HG03175 (cell line): ENCODE results near the gene COBL.

Experiments
- ATAC-seq: cut with Tn5 transposase; IDR thresholded peaks from one replicate; pipeline ENCODE4 v1.9.1; 2021; ENCODE audit warnings: mild to moderate bottlenecking, moderate library complexity; ENCODE audit not compliant: unreplicated experiment

The COBL gene

DNA sequence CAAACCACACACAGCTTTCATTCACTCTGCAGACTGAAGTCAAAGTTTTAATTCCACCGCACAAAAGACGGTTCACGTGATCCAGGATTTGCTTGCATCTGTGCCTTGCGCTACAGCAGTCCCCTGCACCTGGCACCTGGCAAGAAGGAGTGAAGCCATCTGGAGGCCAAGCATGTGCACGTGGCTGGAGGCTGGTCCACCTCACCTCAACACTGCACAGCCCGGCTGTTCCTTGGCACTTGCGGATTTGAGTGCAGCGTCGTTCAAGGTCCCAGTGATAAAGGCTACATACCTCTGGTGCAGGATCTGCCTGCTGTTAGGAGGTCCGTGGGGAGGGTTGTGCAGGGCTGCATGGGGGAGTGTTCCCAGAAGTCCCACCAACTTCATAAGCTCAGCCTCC lies 285.4 kb downstream of the COBL start:
- no peak for ATAC-seq

DNA sequence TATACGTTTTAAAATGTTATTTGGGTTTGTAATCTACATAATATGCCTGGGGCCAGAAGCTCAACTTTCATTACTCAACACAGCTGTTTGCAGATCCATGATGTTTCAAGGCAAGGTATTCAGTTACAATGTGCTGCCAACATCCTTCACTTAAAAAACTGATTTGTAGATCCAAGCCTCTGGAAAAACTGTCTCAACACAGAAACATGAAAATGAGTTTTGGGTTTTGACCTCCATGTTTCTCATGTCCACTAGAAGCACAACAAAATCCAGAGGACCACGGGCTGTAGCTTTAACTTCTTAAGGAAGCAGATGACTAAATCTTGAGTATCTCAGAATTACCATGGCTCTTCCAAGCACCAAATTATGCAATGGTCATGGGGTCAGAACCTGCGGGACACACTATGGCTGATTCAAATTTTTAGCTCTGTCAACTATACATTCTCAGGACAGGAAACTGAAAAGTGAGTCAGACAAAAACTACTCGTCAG lies 286.9 kb downstream of the COBL start:
- no peak for ATAC-seq

DNA sequence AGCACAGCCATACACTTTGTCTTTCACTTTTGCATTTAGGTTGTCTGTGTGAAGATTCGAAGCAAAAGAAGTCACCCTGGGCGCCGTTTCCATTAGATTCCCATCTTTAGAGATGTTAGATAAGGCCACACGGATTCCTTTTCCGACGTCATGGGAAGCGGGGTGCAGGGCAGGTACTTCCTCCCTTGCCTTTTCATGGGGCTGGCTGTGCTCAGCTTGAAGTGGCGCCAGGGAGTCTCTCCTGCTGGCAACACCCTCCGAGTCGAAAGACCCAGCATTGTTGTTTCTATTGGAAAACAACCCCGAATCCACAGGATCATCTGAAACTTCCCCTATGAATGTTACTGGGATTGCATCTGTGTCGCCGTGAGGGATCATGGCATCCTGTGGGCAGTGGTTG lies 287.5 kb downstream of the COBL start:
- ATAC-seq = no peak

DNA sequence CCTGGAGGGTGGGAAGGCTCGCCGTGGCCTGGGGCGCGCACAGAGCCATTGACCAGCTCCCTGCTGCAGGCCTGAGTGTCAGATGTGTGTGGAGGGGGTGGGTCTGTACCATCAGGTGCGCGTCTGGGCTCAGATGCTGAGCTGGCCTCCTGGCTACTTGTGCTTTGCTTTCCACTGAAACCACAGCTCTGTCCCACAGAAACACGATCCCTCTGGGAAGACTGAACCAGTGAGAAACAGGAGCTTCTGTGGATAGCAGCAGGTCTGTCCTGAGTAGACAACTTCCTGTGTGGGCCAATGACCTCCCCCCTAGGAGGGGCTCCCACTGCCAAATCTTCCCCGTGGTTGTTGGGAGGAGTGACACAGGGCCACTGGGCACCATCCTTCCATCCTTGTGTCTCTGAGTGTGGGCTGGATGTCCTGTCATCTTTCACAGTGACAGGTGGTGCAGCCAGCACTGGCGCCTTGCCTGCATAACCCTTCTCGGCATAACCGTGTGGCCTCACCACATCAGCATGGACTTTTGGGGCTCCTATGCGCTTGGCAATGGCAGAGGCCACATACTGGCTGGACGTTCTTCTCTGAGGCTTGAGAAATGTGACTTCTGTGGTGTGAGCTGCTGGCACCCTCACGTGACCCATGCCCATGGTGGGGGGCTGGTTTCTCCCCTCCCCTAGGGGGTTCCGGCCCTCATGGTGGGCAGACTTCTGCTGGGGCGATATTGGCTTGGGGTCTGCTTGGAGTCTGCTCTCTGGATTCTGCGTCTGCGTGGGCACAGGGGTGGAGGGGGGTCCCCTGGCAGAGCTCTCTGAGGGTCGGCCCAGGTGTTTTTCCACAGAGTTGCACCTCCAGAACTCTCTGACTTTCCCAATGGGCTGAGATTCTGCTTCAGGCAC lies 288.4 kb downstream of the COBL start:
- ATAC-seq = no peak

- ATAC-seq = no peak
These were observed 289.3 kb downstream of the COBL start for GRCh38 chr7:51027106-51027934.

DNA sequence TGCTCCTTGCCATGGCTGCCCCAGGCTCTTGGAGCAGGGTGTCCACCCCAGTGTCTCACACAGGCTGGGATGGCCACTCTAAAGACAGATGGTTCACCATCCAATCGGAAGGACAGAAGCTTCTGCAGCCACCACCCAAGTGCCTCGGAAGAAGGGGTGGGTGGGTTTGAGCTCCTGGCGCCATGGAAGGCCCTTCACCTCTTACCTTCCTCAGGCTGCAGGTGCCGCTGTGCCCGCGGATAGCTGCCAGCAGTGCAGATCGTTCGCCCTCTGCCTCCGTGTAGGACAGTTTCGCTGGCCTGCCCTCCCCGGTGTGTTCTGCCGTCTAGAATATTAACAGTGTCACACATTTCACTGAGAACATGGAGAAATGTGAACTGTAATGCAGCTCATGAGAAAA lies 290.3 kb downstream of the COBL start:
- no peak for ATAC-seq

- ATAC-seq = no peak
These were observed 290.9 kb downstream of the COBL start for GRCh38 chr7:51025668-51026067.

DNA sequence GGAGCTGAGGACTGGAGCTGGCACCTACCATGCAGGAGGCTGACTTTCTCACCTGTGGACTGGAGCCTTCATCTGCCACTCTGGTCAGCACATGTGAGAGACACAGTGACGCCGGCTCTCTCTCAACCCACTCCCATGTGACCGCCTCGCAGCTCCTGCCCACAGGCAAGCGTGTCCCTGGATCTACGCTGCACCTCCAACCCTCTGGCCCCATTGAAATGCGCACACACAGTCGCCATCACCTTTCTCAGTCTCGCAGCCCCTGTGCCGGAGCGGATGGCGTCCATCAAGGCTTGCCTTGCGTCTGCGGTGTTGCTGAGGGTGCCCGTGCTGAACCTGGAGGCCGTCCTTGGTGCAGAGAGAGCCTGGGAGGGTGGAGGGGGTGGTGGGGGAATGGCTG lies 291.7 kb downstream of the COBL start:
- ATAC-seq = no peak

- ATAC-seq = no peak
These were observed 293.1 kb downstream of the COBL start for GRCh38 chr7:51023547-51023946.

- no peak for ATAC-seq
These were observed 293.8 kb downstream of the COBL start for GRCh38 chr7:51022821-51023220.

DNA sequence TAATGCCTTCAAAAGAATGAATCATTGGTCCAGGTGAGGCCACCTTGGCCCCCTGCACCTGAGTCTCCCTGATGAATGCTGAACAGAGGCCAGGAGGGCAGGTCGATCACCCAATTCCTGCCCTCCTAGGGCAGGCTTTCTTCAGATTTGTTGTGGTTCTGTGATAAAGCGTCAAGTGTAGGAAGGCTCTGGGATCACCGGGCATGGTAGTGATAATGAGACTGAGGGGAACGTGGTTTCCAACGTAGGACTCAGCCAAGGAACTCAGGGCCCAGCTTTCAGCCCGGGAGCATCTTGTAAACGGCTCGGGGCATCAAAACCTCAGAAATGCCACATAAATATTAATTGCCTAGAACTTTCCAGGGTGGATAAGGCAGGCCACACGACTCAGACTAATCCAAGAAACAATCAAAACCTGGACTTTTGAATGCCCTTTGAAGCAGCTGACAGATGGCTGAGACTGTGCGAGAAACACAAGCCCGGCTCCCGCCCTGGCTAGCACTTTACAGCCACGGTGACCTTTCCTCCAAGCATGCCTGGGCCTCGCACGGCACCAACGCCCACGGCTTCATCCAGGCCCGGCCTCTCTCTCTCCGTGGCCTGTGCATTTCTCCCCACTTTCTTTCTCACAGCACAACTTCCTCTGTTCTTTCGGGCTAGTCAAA lies 294.6 kb downstream of the COBL start:
- ATAC-seq = no peak

- no peak for ATAC-seq
These were observed 295.7 kb downstream of the COBL start for GRCh38 chr7:51020944-51021343.

- no peak for ATAC-seq
These were observed 296.4 kb downstream of the COBL start for GRCh38 chr7:51019891-51020870.

DNA sequence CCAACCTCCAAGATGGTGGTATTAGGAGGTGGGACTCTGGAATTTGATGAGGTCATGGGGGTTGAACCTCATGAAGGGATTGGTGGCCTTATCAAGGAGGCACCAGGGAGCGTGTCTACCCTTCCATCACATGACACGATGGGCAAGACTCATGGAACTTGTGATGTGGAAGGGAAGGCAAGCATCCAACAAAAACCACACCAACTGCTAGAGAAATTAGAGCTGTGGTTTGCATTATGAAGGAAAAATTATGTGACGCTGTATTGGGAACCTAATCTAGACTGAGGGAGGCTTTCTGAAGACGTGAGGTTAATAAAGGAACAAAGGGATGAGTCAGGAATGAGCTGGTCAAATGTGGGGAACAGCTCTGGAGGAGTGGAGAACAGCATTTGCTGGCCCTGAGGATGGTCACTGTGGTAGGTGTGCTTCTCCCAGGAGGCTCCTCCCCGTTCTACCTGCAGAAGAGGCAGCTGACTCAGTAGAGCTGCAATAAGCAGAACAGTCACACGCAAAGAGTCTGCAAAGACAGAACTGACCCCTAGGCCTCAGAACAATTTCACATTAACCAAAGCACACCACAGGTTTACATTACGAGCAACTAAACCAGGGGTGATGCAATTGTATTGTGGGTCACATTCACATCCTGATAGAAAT lies 297.3 kb downstream of the COBL start:
- no peak for ATAC-seq

GRCh38 chr7:51017576-51018535 lies 298.8 kb downstream of the COBL start:
- no peak for ATAC-seq

- ATAC-seq = no peak
These were observed 300.1 kb downstream of the COBL start for GRCh38 chr7:51016546-51016945.

GRCh38 chr7:51015581-51015980 lies 301.0 kb downstream of the COBL start:
- ATAC-seq = no peak

GRCh38 chr7:51014811-51015210 lies 301.8 kb downstream of the COBL start:
- no peak for ATAC-seq
